C4-2B (cell line): ENCODE results near the gene PDGFC.
A peak's percentile ranks its signal among the peaks of the same experiment; 100 is the strongest.

ENCODE experiments used
- ZFX ChIP-seq: fragments of 450-650 bp; IDR thresholded peaks from 2 replicates; pipeline ENCODE4 v1.6.1; 2017
- TF ChIP-seq, protein P1 (sequence below): fragments of 450-650 bp; conservative IDR thresholded peaks from 2 replicates; pipeline ENCODE4 v1.5.1; 2017; ENCODE audit warnings: mild to moderate bottlenecking

DNA sequence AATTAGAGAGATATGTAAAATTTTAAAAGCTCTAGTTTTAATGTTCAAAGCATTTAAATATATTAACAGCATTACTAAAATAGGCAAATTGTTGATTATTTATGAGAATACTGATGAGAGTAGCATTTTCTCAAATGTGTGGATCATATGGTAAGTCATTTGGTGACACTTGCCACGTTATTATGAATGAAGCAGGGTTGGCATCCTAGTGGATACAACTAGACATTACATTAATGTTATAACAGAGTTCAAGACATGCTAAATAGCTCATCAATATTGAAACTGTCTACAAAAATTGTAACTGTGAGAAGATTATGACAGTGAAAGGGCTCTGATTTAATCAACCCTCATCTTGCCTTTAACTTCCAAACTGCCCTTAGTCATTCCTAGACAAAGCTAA lies 171.1 kb downstream of the PDGFC start:
- TF ChIP-seq, protein P1, sequence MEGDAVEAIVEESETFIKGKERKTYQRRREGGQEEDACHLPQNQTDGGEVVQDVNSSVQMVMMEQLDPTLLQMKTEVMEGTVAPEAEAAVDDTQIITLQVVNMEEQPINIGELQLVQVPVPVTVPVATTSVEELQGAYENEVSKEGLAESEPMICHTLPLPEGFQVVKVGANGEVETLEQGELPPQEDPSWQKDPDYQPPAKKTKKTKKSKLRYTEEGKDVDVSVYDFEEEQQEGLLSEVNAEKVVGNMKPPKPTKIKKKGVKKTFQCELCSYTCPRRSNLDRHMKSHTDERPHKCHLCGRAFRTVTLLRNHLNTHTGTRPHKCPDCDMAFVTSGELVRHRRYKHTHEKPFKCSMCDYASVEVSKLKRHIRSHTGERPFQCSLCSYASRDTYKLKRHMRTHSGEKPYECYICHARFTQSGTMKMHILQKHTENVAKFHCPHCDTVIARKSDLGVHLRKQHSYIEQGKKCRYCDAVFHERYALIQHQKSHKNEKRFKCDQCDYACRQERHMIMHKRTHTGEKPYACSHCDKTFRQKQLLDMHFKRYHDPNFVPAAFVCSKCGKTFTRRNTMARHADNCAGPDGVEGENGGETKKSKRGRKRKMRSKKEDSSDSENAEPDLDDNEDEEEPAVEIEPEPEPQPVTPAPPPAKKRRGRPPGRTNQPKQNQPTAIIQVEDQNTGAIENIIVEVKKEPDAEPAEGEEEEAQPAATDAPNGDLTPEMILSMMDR = peak; percentile 17; the same call in 1 of the 2 replicates
- no peak for TF ChIP-seq ZFX
